ENCODE results near the gene FGF14.

GRCh38 chr13:102323012-102323411, 78.8 kb downstream of the FGF14 start:
- TF ChIP-seq GATA3 (IDR thresholded peaks at IDR 0.05; ENCODE audit: low read depth, low read length): no peak
- TF ChIP-seq GATA2 (IDR thresholded peaks at IDR 0.05; ENCODE audit: low read depth, low read length): no peak
